HG02798 (cell line): ENCODE results near the gene TAF8.
"Not testable (repeated sequence)": the region's sequence is repeated elsewhere in the genome, so short reads cannot be mapped to it uniquely, and the experiment has no call there.

Source experiments
- ATAC-seq: cut with Tn5 transposase; IDR thresholded peaks from one replicate; pipeline ENCODE4 v1.9.1; 2021; ENCODE audit warnings: mild to moderate bottlenecking; ENCODE audit not compliant: unreplicated experiment, poor library complexity

TAF8 gene, protein sequence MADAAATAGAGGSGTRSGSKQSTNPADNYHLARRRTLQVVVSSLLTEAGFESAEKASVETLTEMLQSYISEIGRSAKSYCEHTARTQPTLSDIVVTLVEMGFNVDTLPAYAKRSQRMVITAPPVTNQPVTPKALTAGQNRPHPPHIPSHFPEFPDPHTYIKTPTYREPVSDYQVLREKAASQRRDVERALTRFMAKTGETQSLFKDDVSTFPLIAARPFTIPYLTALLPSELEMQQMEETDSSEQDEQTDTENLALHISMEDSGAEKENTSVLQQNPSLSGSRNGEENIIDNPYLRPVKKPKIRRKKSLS

DNA sequence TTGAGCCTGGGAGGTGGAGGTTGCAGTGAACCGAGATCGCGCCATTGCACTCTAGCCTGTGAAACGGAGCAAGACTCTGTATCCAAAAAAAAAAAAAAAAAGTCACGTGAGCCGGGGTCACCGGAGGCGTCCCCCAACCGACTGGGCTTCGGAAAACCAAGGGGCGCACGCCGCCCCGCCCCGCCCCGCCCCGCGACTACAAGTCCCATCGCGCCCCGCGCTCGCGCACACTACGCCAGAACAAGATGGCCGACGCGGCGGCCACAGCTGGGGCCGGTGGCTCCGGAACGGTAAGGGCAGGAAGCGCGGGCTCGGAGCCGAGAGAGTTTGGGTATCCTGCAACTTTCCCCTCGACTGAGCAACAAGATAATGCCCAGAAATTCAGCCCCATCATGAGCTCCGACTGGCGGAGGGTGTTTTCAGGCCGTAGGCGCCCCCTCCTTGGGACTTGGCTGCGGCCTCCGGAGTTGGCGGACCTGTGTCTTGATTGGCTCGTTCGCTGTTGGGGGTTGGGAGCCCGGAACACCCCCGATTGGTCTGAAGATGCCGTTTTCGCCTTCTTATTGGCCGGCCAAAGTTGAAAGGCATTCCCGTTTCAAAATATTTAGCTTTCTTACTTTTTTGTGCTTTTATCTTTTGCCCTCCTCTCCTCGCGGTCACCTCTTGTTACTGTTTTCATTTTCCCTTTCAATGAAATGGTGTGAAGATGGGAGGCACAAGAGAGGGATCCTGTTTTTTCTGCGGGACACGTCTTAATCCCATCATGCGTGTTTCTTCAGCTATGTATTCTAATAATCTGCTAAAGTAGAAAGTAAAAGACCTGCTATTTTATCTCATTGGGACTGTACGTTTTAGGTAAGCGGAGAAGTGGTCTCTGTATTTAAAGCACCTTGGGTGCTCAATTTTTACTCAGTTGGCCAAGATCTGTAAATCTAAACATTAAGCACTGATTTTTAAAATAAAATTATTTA lies at the start of gene TAF8:
TAF8 (plus strand) TSS at position 228 of the 971 bp plus-strand sequence; CDS start at position 246, 18 bp downstream.
- ATAC-seq, result peak; percentile 82

DNA sequence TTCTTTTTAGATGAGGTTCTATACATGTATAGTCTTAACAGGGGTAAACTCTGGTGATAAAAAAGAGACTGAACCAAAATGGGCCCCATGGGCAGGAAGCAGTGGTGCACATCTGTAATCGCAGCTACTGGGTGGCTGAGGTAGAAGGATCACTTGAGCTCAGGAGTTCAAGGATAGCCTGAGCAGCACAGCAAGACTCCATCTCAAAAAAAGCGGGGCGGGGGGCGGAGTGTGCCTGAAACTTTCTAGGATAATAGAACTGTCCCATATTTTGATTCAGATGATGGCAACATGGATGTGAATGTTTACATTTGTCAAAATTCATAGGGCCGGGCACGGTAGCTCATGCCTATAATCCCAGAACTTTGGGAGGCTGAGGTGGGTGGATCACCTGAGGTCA lies 48.8 kb upstream of the TAF8 start:
- ATAC-seq, result no peak

DNA sequence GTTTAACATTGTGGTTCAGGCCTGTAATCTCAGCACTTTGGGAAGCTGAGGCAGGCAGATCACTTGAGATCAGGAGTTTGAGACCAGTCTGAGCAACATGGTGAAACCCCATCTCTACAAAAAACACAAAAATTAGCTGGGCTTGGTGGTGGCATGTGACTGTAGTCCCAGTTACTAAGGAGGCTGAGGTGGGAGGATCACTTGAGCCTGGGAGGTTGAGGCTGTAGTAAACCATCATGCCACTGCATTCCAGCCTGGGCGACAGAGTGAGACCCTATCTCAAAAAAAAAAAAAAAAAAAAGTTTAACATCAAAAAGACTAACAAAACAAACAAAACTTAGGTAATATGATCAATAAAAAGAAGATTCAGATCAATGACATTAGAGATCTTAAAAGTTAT lies 46.7 kb upstream of the TAF8 start:
- ATAC-seq, result not testable (repeated sequence)

DNA sequence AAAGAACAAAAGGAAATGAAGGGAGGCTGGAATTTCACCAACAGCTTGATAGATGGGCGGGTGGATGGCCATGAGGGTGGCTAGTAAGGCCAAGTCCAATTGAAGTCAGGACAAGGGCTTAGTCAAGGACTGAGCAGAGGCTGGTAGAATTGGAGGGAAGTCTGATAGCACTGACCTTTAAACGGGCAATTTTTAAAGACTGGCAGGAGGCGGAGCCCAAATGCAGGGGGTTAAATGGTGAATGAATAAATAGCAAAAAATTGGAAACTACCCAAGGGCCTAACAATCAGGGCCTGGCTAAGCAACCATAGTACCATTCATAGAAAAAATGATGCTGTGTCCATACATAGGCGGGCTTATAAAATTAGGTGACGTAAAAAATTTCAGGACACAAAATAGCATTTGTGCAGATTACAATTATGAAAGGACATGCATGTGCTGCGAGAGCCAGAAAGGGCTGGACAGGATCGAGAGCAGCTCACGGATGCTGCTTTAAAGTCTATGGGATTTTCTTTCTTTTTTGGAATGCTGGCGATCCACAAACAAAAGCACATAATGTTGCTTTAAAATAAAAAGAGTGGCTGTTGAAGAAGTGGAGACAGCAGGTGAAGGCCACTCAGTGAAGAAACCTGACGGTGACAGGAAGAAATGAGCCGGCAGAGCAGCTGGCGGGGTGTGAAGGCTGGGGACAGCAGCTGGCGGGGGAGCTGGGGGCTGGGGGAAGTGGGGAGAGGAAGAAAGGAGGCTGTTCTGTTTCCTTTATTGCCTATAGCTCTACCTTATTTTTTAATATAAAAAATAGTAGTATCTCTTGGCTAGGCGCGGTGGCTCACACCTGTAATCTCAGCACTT lies 42.8 kb upstream of the TAF8 start:
- no peak for ATAC-seq

DNA sequence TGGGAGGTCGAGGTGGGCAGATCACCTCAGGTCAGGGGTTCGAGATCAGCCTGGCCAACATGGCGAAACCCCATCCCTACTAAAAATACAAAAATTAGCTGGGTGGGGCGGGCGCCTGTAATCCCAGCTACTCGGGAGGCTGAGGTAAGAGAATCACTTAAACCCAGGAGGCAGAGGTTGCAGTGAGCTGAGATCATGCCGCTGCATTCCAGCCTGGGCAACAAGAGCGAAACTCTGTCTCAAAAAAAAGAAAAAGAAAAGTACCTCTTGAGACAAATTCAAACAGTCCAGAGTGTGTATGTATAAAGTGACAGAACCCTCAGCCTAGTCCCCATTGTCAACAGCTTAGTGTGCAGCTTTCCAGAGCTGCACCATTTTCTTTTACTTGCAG lies 42.2 kb upstream of the TAF8 start:
- ATAC-seq, result not testable (repeated sequence)

DNA sequence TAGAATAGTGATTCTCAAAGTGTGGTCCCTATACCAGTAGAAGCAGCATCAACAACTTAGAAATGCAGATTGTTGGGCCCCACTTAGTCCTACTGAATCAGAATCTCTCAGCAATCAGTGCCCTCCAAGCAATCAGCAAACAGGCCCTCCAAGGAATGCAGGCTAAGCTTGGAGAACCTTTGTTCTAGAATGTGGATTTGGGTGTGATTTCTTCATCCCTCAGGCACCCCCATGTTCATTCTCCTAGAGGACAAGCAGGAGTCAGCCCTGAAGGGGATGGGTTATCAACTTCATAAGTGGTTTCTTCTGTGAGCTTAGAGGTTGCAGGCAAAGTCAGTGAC lies 40.5 kb upstream of the TAF8 start:
- ATAC-seq, result no peak

DNA sequence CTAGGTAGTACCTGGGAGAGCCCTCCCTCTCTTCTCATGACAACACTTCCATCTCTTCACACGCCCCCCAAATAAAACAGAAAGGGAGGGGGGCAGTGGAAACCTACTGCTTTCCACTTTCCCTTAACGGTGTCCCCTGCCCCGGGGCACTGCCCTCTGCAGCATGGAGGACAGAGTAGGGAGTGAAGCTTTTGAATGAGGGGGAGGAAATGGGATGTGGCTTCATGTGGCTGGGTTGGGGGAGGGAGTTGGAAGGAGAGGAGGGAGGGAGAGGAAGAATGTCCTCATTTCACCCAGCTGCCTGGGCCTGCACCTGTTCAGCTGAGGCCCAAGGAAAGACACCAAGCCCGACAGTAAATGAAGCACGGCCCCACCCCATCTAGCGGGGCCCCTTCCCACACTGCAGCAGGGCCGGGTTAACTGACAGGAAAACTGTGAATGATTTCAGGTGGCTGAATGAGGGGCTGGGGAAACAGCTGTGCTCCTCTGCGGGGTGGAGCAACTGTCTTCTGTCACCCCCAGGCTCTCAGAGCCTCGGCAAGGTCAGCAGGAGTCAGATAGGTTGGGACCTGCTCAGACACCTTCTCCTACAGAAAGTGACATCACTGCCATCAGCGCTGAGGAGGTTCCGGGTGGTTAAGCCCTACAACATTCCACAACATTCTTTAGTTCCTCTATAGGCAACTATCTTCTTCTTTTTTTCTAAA lies 40.0 kb upstream of the TAF8 start:
- no peak for ATAC-seq

DNA sequence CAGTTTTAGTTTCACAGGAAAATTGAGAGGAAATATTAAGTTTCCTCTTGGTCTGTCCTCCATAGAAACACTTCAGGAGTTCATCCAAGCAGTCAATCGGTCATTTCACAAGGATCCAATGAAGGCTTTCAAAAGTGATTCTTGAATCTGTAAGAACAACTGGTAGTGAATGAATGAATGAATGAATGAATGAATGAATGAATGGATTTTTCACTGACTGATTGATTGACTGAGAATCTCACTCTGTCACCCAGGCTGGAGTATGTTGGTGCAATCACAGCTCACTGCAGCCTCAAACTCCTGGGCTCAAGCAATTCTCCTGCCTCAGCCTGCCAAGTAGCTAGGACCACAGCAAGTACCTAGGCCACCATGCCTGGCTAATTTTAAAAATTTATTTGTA lies 39.4 kb upstream of the TAF8 start:
- no peak for ATAC-seq

DNA sequence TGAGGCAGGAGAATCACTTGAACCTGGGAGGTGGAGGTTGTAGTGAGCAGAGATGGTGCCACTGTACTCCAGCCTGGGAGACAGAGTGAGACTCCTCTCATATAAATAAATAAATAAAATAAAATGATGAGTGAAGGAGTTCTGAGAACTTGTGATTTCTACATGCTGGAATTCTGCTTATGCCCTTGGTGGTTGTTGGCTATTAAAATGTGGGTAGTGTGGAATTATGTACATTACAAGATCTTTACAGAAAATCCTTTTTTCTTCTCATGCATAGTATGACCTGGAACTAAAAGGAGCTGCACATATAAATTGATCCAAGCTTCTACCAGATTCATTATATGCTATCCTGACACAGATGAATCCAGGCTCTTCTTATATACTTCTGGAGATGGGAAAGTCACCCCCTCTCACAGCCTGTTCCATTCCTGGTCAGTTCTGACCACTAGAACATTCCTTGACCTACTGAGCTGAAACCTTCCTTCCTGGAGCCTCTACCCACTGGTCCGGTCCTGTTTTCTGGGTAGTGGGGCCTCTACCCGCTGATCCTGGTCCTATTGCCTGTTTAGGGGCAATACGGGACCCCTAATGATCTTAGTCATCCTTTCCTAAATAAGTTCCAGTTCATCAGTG lies 37.7 kb upstream of the TAF8 start:
- no peak for ATAC-seq

DNA sequence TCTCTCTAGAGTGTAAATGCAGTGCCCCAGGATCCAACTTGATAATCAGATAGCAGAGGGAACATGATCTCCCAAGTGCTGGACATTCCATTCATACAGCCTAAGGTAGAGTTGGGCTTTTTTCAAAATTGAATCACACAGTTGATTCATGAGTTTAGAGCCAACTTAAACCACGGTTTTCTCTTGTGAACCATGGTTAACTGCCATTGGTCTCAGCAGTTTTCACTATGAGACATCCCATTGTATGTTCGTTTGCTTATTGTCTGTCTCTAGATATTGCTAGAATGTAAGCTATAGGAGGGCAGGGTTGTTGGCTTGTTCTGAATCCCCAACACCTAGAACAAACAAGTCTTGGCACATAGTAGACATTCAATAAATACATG lies 37.2 kb upstream of the TAF8 start:
- no peak for ATAC-seq

DNA sequence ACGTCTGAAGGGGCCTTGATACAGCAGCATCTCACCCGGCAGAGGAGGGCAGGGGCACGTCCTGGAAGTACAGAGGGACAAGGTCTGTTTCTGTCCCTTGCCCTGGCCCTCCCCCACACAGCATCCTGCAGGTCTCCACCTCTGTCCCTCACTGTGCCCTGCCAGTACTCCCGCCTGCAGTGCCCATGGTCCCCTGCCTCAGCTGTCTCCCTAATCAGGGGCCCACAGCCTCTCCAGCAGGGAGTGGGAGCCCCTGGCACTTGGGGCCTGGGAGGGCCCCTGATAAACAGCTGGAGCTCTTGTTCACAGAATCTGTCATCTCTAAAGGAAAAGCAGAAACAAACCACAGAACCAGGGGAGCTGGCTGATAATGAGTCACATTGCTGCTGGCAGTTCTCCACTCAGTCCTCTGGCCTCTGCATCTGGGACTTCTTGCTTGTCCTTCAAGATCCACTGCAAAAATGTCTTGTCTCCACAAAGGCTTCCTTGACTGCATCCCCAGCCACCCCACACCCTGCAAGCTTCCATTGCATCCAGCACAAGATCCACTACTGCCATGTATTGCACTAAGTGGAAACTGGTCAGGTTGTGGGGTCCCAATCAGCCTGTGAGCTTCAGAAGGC lies 33.2 kb upstream of the TAF8 start:
- ATAC-seq, result no peak

DNA sequence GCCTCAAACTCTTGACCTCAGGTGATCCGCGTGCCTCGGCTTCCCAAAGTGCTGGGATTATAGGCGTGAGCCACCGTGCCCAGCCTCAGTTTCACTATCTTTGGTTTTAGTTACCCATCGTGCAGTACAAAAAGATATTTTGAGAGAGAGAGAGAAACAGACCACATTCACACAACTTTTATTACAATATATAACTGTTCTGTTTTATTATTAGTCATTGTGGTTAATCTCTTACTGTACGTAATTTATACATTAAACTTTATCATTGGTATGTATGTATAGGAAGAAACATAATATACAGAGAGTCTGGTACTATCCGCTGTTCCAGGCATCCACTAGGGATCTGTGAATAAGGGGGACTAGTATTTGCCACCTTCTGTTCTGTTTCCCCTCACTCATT lies 29.4 kb upstream of the TAF8 start:
- ATAC-seq, result no peak

DNA sequence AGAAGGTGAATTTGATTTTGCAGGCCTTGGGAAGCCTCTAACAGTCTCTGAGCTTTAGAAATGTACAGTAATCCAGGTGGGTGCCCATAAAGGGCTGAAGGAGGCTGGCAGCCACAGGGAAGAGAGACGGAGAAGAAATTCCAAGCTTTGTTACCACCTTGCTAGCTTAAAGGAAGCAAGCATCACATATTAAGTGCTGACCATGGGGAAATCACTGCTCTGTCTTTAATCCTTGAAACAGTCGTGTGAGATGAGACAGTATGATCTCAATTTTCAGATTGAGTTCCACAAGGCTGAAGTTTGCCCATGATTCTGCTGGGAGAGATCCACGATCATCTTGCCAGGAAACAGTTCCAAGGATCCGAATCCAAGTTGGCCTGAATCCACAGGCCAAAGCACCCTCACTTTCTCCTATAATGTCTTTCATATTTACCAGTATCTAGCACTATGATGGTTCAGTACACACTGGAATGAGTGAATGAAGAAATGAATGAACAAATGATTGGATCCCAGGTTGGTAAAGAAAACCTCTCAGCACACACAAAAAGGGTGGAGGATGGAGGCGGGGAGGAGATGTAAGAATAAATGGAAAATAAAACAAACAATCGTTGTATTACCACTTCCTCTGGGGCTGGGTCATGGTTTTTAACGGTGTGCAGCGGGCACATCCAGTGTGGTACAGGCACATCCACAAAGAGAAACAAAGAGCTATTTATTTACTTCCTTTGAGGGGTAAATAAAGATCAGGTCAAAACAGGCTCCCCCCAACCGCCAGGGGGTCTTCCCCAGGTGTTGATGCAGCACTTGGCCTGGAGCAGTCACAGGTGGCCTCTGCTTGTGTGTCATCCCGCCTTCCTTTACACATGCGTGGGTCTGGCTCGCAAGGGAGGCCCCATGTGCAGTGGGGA lies 28.2 kb upstream of the TAF8 start:
- ATAC-seq, result no peak

DNA sequence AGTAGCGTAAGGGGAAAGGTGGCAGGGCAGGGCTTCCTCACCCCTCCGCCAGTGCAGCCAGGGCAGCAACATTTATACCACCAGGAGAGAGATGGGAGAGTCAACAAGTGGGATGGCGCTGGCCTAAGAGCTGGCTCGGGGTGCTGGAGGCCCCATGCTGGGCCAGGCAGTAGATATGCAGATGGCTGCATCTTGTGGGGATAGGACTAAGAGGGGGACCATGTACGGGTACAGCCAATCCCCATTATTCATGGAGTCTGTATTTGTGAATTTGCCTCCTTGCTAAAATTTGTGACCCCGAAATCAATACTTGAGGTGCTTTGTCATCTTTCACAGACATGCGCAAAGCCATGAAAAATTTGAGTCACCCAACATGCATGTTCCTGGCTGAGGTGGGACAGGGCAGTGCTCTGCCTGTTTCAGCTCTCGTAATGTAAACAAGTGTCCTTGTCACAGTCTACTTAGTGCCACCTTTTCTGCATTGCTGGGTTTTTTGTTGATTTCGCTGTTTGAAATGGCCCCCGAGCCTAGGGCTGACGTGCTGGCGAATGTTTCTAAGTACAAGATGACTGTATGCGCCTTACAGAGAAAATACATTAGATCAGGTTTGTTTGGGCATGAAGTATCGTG lies 27.5 kb upstream of the TAF8 start:
- ATAC-seq, result no peak

DNA sequence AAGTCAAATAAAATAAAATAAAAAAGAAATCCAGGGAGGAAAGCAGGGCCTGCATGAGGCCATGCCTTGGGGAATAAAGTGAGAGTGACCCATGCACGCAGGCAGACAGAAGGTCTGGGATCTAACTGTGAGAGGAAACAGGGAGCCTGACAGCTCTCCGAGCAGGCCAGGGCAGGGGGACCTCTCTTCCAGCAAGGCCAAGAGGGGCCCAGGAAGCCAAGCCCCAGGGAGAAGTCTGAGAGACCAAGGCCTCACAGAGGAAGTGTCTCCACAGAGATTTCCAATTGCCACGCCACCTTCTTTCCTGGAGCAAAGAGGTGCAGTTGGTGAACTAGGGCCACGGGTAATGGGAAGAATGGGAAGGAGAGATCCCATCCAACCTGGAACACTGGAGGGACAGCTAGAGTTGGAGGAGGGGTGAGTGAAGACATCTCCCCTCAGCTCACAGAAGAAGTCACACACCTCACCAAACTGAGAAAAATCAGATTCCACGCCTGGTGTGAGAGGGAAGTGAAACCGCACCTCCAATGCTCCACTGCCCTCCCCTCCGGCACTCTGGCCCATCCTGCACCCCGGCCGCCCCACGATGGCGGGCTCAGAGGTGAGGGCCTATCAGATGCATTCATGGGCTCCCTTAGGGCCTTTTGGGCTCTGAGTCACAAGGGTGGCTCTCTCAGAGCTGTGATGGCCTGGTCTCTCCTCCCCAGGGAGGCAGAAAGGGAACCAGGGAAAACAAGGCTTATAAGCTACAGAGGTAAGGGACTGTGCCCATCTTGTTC lies 25.1 kb upstream of the TAF8 start:
- peak; percentile 59 for ATAC-seq

DNA sequence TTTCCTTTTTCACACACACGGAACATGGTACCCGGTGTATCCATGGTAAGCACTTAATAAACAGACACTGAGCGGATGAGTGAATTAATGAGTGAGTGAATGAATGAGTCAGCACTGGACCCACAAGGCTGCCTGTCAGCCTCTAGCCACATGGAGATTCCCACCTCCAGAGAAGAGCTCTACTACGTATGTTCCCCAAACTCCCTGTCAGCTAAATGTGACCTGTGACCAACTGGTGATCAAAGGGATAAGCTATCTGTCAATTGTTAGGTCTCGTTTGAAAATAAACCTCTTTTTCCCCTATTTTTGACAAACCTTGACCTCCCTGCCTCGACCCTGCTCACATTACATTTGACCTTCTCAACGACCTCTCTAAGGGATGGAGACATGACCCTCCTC lies 24.5 kb upstream of the TAF8 start:
- peak; percentile 12 for ATAC-seq

DNA sequence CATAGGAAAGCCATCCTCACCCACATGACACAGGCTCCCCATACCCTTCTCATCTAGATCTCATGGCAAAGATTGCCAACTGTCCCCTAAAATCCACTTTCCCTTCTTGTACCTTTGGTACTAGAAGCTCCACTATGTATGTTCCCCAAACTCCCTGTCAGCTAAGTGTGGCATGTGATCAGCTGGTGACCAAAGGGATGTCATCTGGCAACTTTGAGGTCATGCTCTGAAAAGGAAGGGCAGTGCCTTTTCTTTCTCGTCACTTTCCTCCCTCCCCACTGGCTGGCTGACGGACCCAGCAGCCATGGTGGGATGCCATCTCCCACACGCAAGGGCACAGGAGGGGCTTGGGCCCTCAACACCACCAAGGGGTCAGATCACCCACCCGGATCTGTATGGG lies 23.8 kb upstream of the TAF8 start:
- ATAC-seq, result no peak
